Left lung (tissue), 10 donors: ENCODE measurements around the gene OSBPL3. TPM values are rescaled to one million over a fixed set of nuclear protein-coding genes. Genes with fewer than 3 reads are reported as not detected.

Experiments
- ATAC-seq: fragments of 200-7000 bp; cut with Tn5 transposase; one replicate; pipeline ENCODE4 v1.9.1; 2020; ENCODE audit warnings: moderate library complexity
- DNase-seq, 4 donors: peaks; one replicate each; pipeline ENCODE4 v3.0.0-alpha.2; 2013 to 2020
- H3K27ac ChIP-seq, 2 donors: fragments of 200-600 bp; sonication (generic) in 1 of 2; one replicate each; pipeline versions ENCODE4 v1.5.0 to v1.8.0; 2020 to 2021
- H3K27me3 ChIP-seq, 2 donors: fragments of 200-600 bp; sonication (generic) in 1 of 2; one replicate each; pipeline versions ENCODE4 v1.5.0 to v1.8.0; 2020 to 2021
- H3K36me3 ChIP-seq, 2 donors: fragments of 200-600 bp; sonication (generic) in 1 of 2; one replicate each; pipeline versions ENCODE4 v1.5.0 to v1.8.0; 2020 to 2021
- H3K4me1 ChIP-seq, 2 donors: fragments of 200-600 bp; one replicate each; pipeline ENCODE4 v1.8.0; 2021
- H3K4me3 ChIP-seq, 2 donors: fragments of 200-600 bp; sonication (generic) in 1 of 2; one replicate each; pipeline versions ENCODE4 v1.5.0 to v1.8.0; 2020 to 2021; ENCODE audit warnings: mild to moderate bottlenecking in 1 of 2
- H3K9me3 ChIP-seq, 2 donors: fragments of 200-600 bp; sonication (generic) in 1 of 2; one replicate each; pipeline versions ENCODE4 v1.5.0 to v1.8.0; 2020 to 2021
- CTCF ChIP-seq, 2 donors: fragments of 200-600 bp; sonication (generic) in 1 of 2; IDR thresholded peaks; one replicate each; pipeline versions ENCODE4 v1.5.0 to v1.8.0; 2021; ENCODE audit warnings: antibody characterized with exemption in 2 of 2
- intact Hi-C, 2 donors: fragments of 100-400 bp; cut with DNase I; formaldehyde crosslinking; loops; one replicate each; pipeline versions ENCODE4 v1.11.2 to v1.14.2; 2022
- polyA plus RNA-seq, 6 donors: library from polyadenylated mRNA; unstranded; fragments of 120-200 nt; gene quantifications; one replicate each; pipeline ENCODE4 v1.2.1, GENCODE V29; 2013; ENCODE audit not compliant: insufficient read length in 6 of 6
- total RNA-seq, 2 donors: library from RNA; stranded (reverse); fragmentation: NEBNext Ultra II Directional; extraction: Animal tissue kit (Norgen Biotek cat#: 25700); gene quantifications; one replicate each; pipeline ENCODE4 v1.2.1, GENCODE V29; 2021
- donor health status: DM: no; HTN: yes; CAD: no.
- donor health status: DM: no; HTN: no; CAD: no.

Gene OSBPL3
- total and polyA plus RNA-seq, 8 donors, result 2.3 to 30.5 (median 3.3) TPM

- Histone ChIP-seq H3K27me3 (no peaks in the 10 kb centered on the region), H3K4me3 (no peak overlapping the region), H3K27ac (no peak overlapping the region), H3K4me1 (peaks cover 0 to 13% of the 10 kb centered on the region in 2 donors), H3K9me3 (no peaks in the 10 kb centered on the region), H3K36me3 (no peaks in the 10 kb centered on the region)
- no peak for TF ChIP-seq CTCF (IDR thresholded peaks at IDR 0.05)
- DNase-seq, result no peak
- peak; percentile 78 for ATAC-seq
- intact Hi-C loops, result no loop called here
These were observed 37.8 kb downstream of the OSBPL3 start for GRCh38 chr7:24942226-24942625.

- ATAC-seq (no peak), DNase-seq (no peak)
- Histone ChIP-seq H3K9me3 (no peaks in the 10 kb centered on the region), H3K27me3 (no peaks in the 10 kb centered on the region), H3K27ac (no peak overlapping the region), H3K36me3 (no peaks in the 10 kb centered on the region), H3K4me1 (peaks cover 0 to 13% of the 10 kb centered on the region in 2 donors), H3K4me3 (no peak overlapping the region)
- intact Hi-C loops, result no loop called here
- no peak for TF ChIP-seq CTCF (IDR thresholded peaks at IDR 0.05)
These were observed 40.6 kb downstream of the OSBPL3 start for GRCh38 chr7:24939416-24939815.

GRCh38 chr7:24936121-24936824 is 43.7 kb downstream of the OSBPL3 start:
- no peak overlapping the region for H3K27ac ChIP-seq
- no peaks in the 10 kb centered on the region for H3K36me3 ChIP-seq
- no peak overlapping the region for H3K4me3 ChIP-seq
- no peak for TF ChIP-seq CTCF (IDR thresholded peaks at IDR 0.05)
- DNase-seq (no peak), ATAC-seq (peak; percentile 33)
- peaks cover 0 to 13% of the 10 kb centered on the region in 2 donors for H3K4me1 ChIP-seq
- H3K9me3 ChIP-seq, result no peaks in the 10 kb centered on the region
- intact Hi-C loops, result no loop called here
- H3K27me3 ChIP-seq, result no peaks in the 10 kb centered on the region

GRCh38 chr7:24933298-24933697 is 46.7 kb downstream of the OSBPL3 start:
- intact Hi-C loops, result no loop called here
- Histone ChIP-seq H3K27me3 (no peaks in the 10 kb centered on the region), H3K4me3 (no peak overlapping the region), H3K9me3 (no peaks in the 10 kb centered on the region), H3K4me1 (no peaks in the 10 kb centered on the region), H3K36me3 (no peaks in the 10 kb centered on the region), H3K27ac (no peak overlapping the region)
- ATAC-seq (no peak), DNase-seq (no peak)
- no peak for TF ChIP-seq CTCF (IDR thresholded peaks at IDR 0.05)

- H3K9me3 ChIP-seq, result no peaks in the 10 kb centered on the region
- no peaks in the 10 kb centered on the region for H3K36me3 ChIP-seq
- no peaks in the 10 kb centered on the region for H3K4me1 ChIP-seq
- H3K27ac ChIP-seq, result no peak overlapping the region
- H3K27me3 ChIP-seq, result no peaks in the 10 kb centered on the region
- no peak for TF ChIP-seq CTCF (IDR thresholded peaks at IDR 0.05)
- no peak for ATAC-seq
- intact Hi-C loops, result no loop called here
- no peak overlapping the region for H3K4me3 ChIP-seq
- DNase-seq, result no peak
These were observed 47.2 kb downstream of the OSBPL3 start for GRCh38 chr7:24932815-24933214.
